ENCODE measurements around the gene NHLRC4.

The NHLRC4 gene

DNA sequence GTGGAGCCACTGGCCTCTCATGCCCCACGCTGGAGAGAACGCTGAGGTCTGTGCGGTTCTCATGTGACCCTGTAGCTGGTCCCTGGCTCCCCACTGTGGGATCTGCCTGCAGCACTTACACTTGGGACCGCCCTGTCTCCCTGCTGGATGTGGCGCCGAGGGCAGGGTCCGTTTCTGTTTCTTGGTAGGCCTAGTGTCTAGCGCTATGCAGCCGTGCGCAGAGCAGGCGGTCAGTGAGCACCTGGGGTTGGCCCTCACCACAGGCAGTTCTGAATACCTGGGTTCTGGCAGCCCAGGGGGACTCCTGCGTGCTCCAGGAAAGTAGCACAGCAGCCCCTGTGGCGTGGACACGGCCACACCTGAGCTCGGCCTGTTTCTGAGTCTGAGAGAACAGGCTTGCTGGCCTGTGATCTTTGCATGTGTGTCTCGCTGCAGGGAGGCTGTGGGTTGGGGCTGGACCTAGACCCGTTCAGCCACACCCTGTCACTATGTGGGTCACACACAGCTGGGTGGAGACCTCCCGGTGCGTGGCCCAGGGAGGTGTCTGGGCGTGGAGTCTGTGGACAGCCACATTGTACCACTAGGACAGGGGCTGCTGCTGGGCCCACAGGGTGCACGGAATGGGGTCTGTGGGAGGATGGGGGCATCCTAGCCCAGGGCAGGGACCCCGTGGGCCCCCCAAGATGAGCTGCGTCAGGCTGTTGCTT is 36.5 kb upstream of the NHLRC4 start:
- TF ChIP-seq, protein P1, sequence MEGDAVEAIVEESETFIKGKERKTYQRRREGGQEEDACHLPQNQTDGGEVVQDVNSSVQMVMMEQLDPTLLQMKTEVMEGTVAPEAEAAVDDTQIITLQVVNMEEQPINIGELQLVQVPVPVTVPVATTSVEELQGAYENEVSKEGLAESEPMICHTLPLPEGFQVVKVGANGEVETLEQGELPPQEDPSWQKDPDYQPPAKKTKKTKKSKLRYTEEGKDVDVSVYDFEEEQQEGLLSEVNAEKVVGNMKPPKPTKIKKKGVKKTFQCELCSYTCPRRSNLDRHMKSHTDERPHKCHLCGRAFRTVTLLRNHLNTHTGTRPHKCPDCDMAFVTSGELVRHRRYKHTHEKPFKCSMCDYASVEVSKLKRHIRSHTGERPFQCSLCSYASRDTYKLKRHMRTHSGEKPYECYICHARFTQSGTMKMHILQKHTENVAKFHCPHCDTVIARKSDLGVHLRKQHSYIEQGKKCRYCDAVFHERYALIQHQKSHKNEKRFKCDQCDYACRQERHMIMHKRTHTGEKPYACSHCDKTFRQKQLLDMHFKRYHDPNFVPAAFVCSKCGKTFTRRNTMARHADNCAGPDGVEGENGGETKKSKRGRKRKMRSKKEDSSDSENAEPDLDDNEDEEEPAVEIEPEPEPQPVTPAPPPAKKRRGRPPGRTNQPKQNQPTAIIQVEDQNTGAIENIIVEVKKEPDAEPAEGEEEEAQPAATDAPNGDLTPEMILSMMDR (IDR thresholded peaks at IDR 0.05; ENCODE audit: insufficient read depth, low read length), result no peak
- TF ChIP-seq, protein P2, sequence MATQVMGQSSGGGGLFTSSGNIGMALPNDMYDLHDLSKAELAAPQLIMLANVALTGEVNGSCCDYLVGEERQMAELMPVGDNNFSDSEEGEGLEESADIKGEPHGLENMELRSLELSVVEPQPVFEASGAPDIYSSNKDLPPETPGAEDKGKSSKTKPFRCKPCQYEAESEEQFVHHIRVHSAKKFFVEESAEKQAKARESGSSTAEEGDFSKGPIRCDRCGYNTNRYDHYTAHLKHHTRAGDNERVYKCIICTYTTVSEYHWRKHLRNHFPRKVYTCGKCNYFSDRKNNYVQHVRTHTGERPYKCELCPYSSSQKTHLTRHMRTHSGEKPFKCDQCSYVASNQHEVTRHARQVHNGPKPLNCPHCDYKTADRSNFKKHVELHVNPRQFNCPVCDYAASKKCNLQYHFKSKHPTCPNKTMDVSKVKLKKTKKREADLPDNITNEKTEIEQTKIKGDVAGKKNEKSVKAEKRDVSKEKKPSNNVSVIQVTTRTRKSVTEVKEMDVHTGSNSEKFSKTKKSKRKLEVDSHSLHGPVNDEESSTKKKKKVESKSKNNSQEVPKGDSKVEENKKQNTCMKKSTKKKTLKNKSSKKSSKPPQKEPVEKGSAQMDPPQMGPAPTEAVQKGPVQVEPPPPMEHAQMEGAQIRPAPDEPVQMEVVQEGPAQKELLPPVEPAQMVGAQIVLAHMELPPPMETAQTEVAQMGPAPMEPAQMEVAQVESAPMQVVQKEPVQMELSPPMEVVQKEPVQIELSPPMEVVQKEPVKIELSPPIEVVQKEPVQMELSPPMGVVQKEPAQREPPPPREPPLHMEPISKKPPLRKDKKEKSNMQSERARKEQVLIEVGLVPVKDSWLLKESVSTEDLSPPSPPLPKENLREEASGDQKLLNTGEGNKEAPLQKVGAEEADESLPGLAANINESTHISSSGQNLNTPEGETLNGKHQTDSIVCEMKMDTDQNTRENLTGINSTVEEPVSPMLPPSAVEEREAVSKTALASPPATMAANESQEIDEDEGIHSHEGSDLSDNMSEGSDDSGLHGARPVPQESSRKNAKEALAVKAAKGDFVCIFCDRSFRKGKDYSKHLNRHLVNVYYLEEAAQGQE (IDR thresholded peaks at IDR 0.05; ENCODE audit: insufficient replicate concordance, low read depth), result no peak
- TF ChIP-seq GABPA (IDR thresholded peaks at IDR 0.05; ENCODE audit: low read depth) (no peak), POLR2AphosphoS5 (IDR thresholded peaks at IDR 0.05; ENCODE audit: low read depth) (no peak), SPI1 (IDR thresholded peaks at IDR 0.05; ENCODE audit: borderline replicate concordance, low read depth) (no peak)
- Histone ChIP-seq H3K27me3 (ENCODE audit: insufficient read depth, poor library complexity, severe bottlenecking) (no peaks in the 10 kb centered on the region), H3K27ac (replicated peaks) (no peak overlapping the region), H3K4me3 (replicated peaks; ENCODE audit: insufficient read depth, low read length) (no peak overlapping the region)
- DNase-seq (ENCODE audit: low read depth in 1 of 2, low spot score in 1 of 2), result no peak

DNA sequence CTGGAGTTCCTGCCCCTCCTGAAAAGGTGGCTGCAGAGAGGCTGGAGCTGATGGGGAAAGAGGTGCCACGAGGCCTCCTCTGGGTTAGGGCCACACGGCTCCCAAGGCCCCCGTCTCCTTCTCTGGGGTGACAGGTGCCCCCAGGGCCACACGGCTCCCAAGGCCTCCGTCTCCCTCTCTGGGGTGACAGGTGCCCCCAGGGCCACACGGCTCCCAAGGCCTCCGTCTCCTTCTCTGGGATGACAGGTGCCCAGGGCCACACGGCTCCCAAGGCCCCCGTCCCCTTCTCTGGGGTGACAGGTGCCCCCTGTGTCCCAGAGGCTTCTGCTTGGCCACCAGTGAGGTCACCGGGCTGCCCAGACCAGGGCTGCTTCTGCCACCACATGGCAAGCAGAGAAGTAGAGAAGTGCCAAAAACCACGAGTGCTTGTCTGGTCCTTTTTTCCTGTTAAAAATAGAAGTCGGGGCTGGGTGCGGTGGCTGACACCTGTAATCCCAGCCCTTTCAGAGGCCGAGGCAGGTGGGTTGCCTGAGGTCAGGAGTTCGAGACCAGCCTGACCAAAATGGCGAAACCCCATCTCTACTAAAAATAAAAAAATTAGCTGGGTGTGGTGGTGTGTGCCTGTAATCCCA is 35.2 kb upstream of the NHLRC4 start:
- Histone ChIP-seq H3K27ac (replicated peaks) (no peak overlapping the region), H3K4me3 (replicated peaks; ENCODE audit: insufficient read depth, low read length) (no peak overlapping the region), H3K27me3 (ENCODE audit: insufficient read depth, poor library complexity, severe bottlenecking) (no peaks in the 10 kb centered on the region)
- TF ChIP-seq POLR2AphosphoS5 (IDR thresholded peaks at IDR 0.05; ENCODE audit: low read depth) (no peak), GABPA (IDR thresholded peaks at IDR 0.05; ENCODE audit: low read depth) (no peak), SPI1 (IDR thresholded peaks at IDR 0.05; ENCODE audit: borderline replicate concordance, low read depth) (no peak)
- TF ChIP-seq, protein P2 (IDR thresholded peaks at IDR 0.05; ENCODE audit: insufficient replicate concordance, low read depth), result no peak
- TF ChIP-seq, protein P1 (IDR thresholded peaks at IDR 0.05; ENCODE audit: insufficient read depth, low read length), result no peak
- DNase-seq (ENCODE audit: low read depth in 1 of 2, low spot score in 1 of 2), result no peak

DNA sequence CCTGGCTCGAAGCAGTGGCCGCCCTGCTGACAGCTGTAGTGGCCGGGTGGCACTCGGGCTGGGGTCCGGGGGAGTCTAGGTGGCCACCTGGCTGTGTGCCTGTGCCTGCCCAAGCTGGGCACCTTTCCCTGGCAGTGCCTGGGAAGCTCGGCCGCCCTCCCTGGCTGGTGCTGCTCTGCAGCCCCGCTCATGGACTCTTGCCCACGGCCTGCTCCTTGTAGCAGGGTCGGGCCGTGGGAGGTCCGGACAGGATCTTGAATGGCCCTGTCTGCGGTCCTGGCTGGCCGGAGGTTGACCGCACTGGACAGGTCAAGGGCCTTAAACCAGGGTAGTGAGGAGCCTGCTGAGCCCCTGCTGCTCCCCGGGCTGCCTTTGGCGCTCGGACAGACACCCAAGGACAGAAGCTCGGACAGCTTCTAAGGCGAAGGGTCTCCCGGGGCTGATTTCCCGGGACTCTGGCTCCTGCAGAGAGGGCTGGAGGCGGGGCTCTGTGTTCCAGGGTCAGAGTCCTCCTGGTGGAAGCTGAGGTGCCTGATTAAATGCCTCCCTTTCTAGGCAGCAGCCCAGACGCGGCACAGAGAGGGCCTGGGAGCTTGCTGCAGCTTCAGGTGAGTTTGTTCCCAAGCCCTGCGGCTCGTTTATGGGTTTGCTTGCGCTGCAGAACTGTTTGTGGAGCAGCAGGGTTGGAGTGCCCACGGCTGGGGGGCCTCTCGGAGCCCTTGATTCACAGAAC is 33.2 kb upstream of the NHLRC4 start:
- no peak for DNase-seq (ENCODE audit: low read depth in 1 of 2, low spot score in 1 of 2)
- Histone ChIP-seq H3K4me3 (replicated peaks; ENCODE audit: insufficient read depth, low read length) (no peak overlapping the region), H3K27me3 (ENCODE audit: insufficient read depth, poor library complexity, severe bottlenecking) (no peaks in the 10 kb centered on the region), H3K27ac (replicated peaks) (no peak overlapping the region)
- TF ChIP-seq SPI1 (IDR thresholded peaks at IDR 0.05; ENCODE audit: borderline replicate concordance, low read depth), result no peak
- TF ChIP-seq POLR2AphosphoS5 (IDR thresholded peaks at IDR 0.05; ENCODE audit: low read depth), result no peak
- TF ChIP-seq, protein P2 (IDR thresholded peaks at IDR 0.05; ENCODE audit: insufficient replicate concordance, low read depth), result no peak
- TF ChIP-seq, protein P1 (IDR thresholded peaks at IDR 0.05; ENCODE audit: insufficient read depth, low read length), result no peak
- TF ChIP-seq GABPA (IDR thresholded peaks at IDR 0.05; ENCODE audit: low read depth), result no peak
